NCI-H2227 (cell line): ENCODE results near the gene EEF1A2.
"Not testable (repeated sequence)": the region's sequence is repeated elsewhere in the genome, so short reads cannot be mapped to it uniquely, and the experiment has no call there.

Experiments used
- DNase-seq: peaks from one replicate; lab custom pipeline; 2025; ENCODE audit not compliant: unreplicated experiment; lab: John Stamatoyannopoulos, UW

EEF1A2 gene

DNA sequence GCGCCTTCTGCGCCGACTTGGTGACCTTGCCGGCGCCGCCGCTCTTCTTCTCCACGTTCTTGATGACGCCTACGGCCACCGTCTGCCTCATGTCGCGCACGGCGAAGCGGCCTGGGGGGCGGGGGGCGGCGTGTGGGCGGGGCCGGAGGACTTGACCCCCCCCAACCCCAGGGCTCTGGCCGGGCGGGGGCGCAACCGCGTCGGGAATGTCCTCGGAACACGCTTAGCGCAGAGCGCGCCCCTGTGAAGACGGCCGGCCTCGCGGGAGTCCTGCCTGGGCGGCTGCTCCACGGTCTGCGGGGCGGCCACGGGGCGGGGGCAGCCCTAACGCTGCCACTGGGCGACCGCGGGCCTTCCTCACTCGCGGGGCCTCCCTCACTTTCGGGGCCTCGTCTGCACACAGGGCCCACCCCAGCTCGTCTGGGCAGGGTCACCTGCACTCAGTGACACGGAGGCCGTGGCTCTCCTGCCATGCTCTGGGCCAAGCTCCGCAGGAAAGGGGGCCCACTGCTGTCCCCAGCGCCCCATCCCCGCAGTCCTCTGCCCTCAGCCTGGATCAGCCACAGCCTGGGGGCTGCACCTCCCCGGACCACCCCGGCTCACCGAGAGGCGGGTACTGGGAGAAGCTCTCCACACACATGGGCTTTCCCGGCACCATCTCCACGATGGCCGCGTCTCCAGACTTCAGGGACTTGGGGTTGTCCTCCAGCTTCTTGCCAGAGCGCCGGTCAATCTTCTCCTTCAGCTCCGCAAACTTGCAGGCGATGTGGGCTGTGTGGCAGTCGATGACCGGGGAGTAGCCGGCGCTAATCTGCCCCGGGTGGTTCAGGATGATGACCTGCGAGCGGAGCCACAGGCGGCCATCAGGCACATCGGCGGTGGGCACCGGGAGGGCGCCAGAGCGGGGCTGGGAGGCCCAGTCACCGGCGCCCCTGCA lies 10.3 kb downstream of the EEF1A2 start:
- DNase-seq, result no peak

DNA sequence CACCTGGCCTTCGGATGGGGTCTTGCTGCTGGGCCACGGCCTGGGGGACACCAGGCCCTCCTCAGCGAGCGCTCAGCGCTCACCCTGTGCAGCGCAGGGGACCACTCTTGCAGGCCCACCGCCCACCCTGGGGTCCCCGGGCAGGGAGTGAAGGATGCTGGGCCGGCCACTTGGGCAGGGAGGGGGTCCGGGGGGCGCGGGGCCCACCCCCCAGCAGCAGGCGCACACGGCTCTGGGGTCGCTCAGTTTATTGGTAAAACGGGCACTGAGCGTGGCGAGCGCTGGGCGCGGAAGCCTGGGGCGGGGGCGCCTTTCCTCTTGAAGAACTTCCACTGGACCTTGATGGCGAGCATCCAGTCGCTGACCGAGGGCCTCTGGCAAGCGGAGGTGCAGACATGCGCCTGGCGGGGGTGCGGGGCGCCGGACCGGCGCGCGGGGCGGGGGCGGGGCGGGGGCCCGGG lies 11.1 kb downstream of the EEF1A2 start:
- DNase-seq, result no peak

DNA sequence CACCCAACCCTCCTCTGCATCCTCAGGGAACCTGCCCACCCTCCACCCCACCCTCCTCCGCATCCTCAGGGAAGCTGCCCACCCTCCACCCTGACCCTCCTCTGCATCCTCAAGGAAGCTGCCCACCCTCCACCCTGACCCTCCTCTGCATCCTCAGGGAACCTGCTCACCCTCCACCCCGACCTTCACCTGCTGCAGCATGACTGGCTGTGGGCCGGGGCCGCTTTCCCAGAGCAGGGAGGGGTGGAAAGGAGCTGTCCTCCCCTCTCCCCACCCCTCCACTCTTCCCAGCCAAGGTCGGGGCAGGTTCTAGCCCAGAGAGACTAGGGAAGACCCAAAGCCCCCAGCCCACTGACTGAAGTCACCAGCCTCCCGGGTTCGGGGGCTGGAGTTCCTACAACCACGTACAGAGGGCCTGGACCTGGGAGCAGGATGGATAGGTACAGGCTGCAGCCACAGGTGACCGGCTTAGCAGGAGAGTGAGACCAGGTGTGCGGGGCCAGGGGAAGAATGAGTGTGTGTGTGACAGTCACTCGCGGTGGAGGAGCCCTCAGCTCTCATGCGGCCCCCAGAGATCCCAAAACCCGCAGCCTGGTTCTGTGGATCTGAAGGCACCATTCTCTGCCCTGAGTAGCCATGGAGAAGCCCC lies 11.6 kb downstream of the EEF1A2 start:
- no peak for DNase-seq

DNA sequence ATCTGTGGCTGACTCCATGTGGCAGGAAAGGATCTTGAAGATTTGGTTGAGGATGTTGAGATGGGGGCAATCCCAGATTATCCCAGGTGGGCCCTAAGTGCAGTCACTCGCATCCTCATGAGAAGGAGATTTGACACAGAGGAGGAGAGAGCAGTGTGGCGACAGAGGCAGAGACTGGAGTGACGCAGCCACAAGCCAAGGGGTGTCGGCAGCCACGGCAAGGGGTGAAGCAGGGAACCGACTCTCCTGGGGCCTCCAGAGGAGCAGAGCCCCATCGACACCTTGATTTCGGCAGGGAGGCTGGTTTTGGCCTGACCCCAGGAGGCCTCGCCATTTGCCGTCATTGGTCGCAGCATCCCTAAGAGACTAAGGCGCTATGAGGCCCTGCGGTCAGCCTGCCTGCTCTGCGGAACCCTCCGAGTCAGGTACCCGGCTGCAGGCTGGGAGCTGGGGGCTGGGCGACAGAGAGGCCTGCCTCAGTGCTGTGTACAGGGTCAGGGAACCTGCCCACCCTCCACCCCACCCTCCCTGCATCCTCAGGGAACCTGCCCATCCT lies 12.5 kb downstream of the EEF1A2 start:
- no peak for DNase-seq

DNA sequence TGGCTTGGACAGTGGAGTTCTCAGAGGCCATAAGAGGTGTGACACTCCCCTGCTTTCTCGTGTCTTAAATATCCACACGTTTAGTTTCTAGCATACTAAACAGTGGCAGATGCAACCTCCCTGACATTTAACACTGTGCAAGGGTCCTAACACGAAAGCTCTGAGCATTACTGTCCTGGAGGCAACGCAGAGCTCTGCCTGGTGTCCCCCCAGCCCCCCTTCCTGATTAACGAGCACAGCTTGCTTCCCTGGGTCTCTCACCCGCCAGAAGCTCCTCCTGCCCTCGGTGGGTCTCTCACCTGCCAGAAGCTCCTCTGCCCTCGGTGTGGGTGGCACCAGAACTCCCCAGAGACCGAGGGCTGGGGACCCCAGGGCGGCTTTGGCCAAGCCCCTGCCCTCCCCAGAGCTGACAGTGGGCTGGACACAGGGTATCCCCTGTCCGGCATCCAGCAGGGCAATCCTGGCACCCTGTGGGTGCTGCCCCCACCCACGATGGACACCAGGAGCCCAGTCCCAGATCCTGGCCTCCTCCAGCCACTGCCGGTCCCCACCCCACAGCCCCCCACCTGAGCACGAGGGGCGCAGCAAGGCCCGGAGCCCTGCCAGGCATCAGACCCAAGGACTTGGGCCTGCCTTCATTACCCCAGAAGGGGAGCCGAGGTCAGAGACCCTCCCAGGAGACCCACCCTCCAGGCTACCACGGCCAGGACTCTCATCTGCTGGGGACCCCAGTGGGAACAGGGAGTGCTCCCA lies 14.1 kb downstream of the EEF1A2 start:
- no peak for DNase-seq

DNA sequence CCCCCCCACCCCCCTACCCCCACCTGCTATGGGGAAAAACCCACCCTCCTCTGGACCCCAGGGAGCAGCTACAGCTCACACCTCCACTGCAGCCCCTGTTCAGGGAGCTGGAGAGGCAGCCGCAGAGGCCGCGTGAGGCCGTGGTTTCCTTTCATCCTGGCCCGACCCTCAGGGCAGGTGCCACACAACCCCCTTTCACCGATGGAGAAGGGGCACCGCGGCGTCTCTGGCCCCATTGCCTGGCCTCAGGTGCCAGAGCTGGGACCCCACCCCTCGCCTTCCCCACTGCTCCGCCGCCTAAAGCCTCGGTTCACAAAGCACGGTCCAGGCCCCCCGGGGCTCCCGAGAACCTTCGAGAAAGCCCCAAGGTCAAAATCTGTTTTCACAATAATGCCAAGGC lies 14.6 kb downstream of the EEF1A2 start:
- DNase-seq, result no peak

DNA sequence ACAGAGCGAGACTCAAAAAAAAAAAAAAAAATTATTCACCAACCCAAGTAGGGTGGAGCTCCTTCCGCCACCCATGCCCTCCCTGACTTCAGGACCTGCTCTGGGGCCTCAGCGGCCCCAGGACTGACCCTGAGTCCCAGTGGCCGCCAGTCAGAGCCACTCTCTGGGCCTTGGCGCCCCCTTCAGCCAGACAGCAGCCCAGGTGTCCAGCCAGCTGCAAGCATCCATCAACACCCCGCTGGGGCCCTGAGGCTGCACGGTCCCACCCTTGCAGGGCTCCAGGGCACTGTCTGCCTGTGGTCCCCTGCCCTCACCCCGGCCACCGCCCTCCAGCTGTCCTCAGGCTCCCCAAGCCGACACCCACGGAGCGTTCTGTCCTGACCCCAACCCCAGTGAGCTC lies 15.0 kb downstream of the EEF1A2 start:
- no peak for DNase-seq

DNA sequence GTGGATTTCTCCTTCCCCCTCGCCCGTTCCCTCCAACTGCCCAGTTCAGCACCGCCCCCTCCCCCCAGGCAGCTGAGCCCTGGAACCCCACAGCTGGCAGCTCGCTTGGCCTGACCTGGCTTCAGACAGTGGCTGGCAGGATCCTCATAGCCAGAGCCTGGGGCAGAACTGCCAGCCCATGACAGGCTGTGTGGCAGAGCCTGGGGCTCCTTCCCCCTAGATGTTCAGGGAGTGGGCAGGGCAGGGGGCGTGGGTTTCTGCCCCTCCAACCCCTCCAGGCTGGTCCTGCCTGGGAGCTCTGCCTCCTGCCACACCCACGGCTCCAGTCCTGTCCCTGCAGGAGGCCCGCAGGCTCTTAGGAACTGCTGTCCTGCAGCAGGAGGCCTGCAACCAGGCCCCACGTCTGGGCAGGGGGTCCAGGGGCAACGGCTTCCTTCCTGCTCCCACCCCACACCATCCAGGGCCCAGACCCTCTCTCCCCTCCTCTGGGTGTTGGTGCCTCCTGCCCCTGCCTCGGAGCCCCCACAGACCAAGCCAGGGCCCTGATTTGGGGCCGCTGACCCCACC lies 16.8 kb downstream of the EEF1A2 start:
- DNase-seq, result peak; percentile 29

DNA sequence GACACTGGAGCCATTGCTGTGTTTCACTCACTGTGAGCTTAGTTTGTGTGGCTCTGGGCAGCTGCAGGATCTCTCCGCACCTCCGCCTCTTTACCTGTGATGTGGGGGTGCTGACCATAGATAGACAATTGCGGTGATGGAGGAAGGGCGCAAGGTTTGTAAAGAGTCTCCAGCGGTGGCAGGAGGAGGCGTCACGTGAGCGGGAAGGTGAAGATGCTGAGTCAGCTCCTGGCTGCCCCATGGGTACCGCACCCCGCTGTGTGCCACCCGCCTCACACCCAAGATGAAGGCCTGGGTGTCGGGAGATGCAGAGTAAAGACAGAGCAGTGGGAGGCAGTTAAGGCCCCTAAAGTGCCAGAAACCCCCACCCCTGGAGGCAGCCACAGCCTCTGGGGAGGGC lies 17.4 kb downstream of the EEF1A2 start:
- DNase-seq, result no peak

DNA sequence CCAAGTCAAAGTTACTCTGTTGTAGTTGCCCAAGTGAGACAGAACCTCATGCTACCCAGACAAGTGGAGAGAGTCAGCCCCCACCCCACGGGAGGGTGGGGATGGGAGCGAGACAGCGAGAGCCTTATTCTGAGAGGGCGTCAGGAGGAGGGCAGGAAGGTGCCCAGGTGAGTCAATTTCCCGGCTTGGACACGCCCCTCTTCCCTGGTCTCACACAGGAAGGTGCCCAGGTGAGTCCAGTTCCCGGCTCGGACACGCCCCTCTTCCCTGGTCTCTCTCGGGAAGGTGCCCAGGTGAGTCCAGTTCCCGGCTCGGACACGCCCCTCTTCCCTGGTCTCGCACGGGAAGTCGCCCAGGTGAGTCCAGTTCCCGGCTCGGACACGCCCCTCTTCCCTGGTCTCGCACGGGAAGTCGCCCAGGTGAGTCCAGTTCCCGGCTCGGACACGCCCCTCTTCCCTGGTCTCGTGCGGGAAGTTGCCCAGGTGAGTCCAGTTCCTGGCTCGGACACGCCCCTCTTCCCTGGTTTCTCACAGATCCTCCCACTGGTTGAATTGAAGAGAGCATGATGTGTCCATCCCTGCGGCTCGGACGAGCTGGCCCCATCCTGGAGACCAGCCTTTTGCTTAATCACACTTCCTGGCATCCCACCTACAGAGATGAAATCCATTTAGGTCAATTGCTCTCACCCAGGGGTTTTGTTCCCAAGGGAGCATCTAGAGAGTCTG lies 19.0 kb downstream of the EEF1A2 start:
- not testable (repeated sequence) for DNase-seq

DNA sequence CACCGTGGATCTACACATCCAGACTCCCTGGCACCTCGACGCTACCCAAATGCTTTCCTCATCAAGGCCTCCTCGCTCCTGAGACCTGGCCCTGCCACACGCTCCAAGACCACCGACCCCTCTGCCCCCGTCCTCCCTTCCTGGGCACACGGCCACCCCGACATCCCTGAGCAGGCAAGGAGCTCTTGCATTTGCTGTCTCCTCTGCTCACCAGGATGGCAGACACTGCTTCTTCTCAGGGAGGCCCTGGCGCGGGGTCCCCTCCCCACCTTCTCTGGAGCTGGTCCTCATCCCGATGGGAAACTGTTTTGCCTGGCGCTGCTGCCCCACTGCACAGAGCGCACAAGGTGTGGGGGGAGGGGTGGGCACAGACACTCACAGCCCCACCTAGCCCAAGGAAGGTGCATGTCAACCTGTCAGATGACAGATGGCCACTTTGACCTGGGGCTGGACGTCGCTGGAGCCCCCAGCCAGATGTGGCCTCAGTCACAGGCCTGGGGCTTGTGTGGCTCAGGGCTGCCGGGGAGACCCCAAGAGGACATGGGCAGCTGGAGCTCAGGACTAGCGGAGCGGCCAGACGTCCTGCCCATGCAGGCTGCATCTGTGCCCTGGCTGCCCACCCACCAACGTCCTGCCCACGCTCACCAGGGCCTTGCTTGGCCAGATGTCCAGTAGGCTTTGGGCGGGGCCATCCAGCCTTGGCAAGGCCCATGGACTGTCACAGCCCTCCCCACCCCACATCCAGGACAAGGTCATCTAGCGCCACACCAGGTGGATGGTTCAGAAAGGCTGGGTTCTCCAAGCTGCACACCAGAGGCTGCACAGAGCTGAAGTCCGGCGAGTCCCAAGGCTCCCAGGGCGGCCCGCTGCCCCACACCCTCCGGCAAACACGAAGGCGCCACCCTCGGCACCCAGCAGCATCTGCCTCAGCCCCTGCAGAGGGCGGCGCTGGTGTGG lies 20.3 kb downstream of the EEF1A2 start:
- DNase-seq, result no peak

DNA sequence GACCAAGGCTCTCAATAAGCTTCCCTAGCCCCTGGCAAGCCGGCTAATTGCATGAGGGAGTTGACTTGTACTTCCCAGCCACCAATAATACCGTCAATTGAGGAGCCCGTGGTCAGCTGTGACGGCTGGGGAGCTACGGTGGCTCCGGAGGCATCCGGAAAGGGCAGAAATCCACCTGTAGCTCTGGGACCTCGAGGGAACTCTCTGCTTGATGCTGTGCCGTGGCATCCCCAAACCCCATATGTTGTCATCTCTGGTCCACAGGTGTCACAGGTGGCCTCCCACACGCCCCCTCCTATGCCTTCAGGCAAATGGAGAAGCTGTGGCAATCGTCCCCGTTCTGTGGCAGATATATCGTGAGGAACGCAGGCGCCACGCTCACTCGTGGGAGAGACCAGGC lies 20.9 kb downstream of the EEF1A2 start:
- DNase-seq, result no peak

DNA sequence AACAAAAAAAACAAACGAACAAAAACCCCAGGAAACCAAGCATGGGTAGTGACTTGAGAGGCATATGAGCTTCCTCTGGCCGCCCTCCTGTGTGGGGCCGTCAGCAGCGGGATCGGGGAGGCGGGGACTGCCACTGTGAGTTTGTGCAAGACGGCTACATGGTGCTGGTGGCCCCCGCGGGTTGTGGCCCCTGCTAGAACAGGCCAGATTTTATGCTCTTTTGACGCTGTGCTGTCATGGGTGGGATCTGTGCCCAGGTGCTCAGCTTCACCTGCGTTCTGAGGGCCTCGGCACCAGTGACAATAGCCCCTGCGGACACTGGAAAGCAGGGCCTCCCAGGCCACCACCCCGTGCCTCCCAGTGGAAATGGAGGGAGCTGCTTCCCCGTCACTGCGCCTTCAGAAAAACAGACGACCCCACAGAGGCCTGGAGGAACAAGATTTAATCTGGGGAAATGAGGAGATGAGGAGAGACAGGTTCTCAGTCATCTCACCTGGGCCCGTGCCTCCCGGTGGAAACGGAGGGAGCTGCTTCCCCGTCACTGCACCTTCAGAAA lies 21.7 kb downstream of the EEF1A2 start:
- DNase-seq, result no peak

DNA sequence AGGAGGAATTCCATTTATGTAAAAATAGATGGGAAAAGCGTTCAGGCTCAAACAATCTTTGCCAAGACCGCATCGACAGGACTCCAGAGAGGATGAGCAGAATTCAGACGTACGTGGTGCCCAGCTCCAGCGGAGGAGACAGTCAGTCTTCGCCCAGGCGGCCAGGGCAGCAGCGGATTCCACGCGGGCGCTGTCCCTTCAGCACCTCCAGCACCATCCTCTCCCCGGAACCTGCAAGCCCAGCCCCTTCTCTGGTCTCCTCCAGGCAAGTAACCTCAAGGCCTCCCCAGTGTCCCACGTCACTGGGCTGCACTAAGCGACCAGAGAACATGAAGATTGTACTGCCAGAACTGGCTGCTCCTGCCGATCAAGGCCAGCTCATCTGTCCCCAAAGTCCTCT lies 23.7 kb downstream of the EEF1A2 start:
- DNase-seq, result no peak

DNA sequence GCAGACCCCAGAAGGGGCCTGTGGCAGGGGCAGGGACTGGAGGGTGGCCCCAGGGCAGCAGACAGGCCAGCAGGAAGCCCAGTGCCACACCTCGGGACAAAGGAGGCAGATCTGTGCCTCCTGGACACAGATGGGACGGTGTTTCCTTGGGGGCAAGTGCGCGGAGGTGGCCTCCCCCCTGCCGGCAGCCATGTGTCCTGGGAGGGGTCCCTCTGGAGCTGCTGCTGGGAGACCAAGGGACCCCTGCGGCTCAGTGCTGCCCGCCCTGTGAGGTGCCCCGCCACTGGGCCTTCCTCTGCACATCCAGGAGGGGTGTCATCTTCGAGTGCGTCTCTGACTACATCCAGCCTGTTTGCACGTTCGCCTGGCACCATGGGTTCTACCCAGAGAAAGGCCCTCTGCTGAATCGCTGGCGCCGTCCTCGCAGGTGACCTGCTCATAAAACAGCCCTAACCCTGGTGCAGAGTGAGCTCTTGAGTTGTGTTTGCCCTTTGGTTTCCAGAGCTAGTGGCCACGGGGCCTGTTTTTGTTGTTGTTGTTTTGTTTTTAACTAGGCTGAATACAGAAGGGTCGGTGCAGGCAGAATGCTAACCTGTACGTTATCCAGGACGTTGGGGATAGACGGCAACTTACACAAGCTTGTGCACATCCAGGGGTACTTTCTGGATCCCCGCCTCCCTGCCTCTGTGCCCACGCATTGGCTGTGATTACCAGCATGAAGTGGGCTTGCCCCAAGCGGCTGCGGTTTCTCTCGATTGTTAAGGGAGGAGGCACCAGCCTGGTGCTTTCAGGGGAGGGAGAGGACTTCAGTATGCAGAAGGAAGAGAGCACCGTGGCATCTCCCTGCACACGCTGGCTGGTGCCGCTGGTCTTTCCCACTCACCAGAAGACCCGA lies 25.1 kb downstream of the EEF1A2 start:
- peak; percentile 62 for DNase-seq

DNA sequence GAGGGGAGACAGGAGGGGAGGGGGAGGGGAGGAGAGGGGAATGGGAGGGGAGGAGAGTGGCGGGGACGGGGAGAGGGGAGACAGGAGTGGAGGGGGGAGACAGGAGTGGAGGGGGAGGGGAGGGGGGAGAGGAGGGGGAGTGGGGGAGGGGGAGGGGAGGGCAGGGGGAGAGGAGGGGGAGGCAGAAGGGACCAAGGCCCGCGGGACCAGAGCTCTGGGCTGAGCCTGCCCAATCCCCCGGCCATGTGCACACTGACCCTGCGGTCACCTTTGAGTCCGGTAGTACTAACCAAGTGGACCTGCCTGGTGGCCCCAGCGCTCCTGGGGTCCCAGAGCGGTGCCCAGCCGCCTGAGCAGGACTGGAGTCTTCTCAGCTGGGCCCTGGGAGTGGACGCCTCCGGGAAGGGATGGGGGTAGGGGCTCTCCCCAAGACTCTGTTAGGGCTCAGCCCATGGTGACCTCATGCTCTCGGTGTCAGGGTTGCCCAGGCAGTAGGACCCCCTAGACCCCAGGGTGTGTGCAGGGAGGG lies 26.0 kb downstream of the EEF1A2 start:
- DNase-seq, result no peak

DNA sequence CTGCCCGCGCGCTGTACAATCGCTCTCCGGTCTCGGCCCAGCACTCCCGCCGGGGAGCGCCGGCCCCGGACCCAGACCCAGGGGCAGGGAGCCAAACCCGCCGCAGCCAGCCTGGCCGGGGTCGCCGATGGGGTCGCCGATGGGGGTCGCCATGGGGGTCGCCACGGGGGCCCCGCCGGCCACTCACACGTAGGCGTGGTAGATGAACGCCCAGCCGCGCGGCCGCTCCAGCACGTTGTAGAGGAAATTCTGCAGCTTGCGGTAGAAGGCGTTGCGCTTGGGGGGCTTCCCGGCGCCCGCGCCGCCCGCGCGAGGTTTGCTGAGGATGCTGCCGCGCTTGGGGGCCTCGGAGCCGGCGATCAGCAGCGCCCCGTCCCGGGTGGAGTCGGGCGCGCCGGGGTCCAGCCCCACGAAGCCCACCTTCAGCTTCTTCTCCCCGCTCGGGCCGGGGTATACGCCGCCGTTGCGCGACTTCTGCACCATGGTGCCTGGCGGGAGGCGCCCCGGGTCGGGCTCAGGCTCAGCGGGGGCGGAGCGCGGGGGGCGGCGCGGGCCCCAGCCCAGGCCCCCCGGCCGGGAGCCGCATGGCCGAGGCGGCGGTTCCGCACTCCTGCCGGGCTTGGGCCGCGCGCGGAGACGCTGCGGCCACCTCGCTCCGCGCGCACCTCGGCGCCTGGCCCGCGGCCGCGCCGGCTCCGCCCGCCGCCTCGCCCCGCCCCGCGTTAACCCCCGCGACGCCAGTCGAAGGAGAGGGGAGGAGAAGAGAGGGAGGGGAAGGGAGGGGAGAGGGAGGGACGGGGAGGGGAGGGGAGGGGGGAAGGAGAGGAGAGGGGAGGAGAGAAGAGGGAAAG lies 26.7 kb downstream of the EEF1A2 start, which contains the start of gene KCNQ2:
Gene KCNQ2 (minus strand): TSS at position 675 of the 851 bp plus-strand sequence. CDS start 192 bp downstream, at position 483.
- DNase-seq, result peak; percentile 80
